OCI-LY7 (cell line): ENCODE measurements around the gene RNF149.
"Not testable (repeated sequence)": the region's sequence is repeated elsewhere in the genome, so short reads cannot be mapped to it uniquely, and the experiment has no call there.

Experiments used
- EZH2phosphoT487 ChIP-seq: fragments of 200-600 bp; sonication (generic); IDR thresholded peaks from 2 replicates; pipeline ENCODE4 v1.6.1; 2018; ENCODE audit warnings: low read depth, borderline replicate concordance, mild to moderate bottlenecking, mixed run types, antibody characterized with exemption, low read length, moderate library complexity, mixed read lengths
- TF ChIP-seq, protein P1 (sequence below): fragments of 200-600 bp; sonication (generic); conservative IDR thresholded peaks from 2 replicates; pipeline ENCODE4 v1.5.1; 2014; ENCODE audit warnings: mild to moderate bottlenecking, antibody characterized with exemption, low read length, moderate library complexity, mixed read lengths

DNA sequence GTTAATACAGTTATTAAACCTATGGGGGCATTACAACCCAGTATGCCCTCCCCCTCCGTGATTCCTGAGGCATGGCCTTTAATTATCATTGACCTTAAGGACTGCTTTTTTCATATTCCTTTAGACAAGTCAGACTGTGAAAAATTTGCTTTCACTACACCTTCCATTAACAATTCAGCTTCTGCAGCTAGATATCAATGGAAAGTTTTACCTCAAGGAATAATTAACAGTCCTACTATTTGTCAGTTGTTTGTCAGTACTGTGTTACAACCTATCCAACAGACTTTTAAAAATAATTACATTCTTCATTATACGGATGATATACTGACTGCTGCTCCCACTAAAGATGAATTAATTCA is 68.8 kb downstream of the RNF149 start:
- TF ChIP-seq, protein P1, sequence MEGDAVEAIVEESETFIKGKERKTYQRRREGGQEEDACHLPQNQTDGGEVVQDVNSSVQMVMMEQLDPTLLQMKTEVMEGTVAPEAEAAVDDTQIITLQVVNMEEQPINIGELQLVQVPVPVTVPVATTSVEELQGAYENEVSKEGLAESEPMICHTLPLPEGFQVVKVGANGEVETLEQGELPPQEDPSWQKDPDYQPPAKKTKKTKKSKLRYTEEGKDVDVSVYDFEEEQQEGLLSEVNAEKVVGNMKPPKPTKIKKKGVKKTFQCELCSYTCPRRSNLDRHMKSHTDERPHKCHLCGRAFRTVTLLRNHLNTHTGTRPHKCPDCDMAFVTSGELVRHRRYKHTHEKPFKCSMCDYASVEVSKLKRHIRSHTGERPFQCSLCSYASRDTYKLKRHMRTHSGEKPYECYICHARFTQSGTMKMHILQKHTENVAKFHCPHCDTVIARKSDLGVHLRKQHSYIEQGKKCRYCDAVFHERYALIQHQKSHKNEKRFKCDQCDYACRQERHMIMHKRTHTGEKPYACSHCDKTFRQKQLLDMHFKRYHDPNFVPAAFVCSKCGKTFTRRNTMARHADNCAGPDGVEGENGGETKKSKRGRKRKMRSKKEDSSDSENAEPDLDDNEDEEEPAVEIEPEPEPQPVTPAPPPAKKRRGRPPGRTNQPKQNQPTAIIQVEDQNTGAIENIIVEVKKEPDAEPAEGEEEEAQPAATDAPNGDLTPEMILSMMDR = not testable (repeated sequence)
- not testable (repeated sequence) for TF ChIP-seq EZH2phosphoT487
